ENCODE measurements around the gene PKN1.
"Not testable (repeated sequence)": the region's sequence is repeated elsewhere in the genome, so short reads cannot be mapped to it uniquely, and the experiment has no call there.

The PKN1 gene

DNA sequence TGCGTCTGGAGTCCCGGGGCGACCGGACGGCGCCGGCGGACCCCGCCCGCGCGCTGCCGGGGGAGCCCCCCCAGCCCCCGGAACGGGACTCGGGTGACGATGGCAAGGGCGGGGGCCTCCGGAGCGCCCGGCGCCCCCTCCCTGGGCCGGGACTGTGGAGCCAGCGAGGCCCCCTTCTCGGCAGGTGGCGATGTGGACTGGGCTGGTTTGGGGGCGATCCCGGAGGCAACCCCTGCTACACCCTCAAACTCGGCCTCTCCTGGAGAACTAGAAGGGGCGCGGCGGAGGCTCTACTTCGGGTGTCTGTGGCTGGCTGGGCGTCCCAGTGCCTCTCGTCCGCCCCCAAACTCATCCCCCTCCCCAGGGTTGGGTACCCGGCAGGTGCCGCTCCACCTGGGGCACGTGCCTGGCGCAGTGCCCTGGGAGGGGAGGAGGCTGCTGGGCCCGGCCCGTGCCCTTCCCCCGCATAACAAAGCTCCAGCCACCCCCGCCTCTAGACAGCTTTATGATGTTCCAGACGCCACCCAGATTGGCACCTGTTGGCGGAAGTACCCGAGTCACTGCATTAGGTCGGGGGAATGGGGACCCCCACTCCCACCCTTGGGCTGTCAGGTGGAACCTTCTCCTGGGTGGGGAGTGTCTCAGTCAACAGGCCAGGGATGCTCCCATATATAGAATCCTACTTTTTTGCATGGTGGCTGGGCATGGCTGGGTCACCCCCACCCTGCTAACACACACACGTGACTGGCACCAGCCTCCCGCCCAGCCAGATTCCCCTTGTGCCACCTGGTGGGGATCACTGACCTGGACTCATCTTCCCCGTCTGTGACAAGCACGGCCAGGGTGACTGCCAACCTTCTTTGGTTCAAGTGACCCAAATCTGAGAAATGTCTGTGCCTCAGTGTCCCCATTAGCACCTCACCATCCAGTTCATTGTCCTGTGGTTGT, 722 bp downstream of the PKN1 start:
- DNase-seq = peak in 1 of 2 experiments; percentile 69

DNA sequence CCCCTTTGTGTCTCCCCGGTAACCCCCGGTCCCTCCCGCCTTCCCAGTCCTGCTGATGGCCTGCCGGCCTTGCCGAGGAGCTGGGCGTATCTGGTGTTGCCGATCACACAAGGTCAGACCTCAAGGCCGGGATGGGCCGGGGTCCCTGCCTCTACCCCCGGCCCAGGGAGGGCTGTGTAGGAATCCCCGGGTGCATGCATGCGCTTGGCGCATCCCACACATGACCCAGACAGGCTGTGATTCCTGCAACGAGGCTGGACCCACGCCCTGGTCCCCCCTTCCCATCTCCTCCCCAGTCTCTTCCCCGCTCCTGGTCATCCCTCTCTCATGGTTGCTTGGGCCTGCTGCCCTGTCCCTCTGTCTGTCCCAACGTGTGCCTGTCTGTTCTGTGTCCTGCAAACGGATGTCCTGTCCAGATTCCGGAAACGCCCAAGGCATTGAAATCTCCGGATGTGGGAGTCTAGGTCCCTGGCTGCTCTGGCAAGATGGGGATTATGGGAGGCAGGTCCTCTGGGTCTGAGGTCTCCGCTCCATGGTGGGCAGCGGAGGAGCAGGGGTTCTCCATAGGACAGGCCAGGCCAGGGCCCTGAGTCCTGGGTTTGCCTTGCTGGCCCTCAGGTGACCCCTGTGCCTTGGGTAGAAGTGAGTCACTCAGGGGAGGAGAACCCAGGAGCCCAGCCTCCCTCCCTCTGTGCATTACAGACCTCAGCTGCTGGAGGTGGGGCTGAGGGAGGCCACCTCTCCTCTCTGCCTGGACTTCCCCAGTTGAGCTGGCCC, 1.6 kb downstream of the PKN1 start:
- DNase-seq = peak in 1 of 2 experiments; percentile 23

DNA sequence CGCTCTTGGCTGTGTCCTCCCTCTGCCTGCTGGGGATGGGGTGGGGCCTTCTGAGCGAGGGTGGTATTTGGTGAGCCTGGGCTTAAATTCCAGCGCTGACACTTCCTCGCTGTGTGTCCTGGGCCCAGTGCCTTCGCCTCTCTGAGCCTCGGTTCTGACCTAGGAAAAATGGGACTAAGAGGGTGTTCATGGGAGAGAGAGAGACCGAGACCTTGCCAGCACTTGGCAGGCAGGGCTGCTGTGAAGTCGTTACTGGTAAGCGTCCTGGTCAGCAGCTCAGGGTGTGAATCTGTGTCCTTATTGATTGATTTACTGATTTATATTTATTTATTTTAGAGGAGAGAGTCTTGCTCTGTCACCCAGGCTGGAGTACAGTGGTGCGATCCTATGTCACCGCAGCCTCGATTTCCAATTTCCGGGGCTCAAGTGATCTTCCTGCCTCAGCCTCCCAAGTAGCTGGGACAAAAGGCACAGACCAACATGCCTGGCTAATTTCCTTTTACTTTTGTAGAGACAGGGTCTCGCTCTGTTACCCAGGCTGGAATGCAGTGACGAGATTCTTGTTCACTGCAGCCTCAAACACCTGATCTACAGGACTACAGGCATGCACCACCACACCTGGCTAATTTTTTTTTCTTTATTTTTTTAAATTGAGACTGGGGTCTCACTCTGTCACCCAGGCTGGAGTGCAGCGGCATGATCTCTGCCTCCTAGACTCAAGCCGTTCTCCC, 2.4 kb downstream of the PKN1 start:
- no peak for DNase-seq

DNA sequence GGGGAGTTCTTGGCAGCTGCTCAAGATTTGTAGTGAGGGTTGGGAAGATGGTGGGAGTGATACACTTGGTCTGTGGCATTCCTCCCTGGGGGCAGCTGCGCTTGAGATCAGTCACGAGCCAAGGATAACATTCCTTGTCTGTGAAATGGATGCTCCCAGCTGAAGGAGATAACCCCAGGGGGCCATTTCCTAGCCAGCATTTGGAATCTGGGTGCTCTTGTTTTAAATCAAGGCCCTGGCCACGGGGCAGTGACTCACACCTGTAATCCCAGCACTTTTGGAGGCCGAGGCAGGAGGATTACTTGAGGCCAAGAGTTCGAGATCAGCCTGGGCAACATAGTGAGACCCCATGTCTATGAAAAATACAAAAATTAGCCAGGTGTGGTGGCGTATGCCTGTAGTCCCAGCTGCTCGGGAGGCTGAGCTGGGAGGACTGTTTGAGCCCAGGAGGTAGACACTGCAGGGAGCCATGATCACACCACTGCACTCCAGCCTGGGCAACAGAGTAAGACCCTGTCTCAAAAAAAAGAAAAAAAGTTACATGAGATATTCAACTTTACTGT, 4.6 kb downstream of the PKN1 start:
- DNase-seq = no peak

DNA sequence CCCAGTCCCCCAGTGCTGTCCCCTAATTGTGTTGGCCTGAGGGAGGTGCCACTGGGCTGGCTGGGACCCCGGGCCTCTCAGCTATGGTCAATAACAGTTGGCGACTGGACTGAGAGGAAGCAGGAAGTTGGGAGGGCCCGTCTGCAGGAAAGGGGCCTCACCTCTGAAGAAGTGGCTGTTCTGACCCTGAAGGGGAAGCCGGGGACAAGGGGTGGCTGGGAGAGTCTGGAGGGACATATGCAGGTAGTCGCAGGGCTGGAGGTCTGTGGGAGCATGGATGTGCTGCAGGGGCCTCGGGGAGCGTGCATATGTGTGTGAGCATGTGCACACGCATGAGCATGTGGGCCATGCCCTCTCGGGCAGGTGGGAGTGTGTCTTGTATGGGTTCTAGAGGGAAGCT, 5.9 kb downstream of the PKN1 start:
- no peak for DNase-seq

DNA sequence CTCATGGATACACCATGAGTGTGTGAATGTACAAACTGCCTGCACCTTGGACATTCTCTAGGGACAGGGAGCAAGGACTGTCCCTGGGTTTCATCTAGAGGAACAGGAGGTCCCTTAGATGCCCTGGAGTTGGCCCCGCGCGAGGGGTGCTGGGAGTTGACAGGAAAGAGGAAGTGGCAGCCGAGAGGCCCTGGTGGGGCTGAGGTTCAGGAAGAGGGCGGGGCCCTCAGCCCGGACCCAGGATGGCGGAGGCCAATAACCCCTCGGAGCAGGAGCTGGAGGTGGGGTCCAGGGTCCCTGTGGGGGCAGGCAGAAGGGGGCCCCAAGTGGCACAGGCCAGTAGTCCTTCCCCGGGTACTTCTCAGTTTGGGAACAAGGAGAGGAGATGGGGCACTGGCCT, 6.9 kb downstream of the PKN1 start:
- no peak for DNase-seq

DNA sequence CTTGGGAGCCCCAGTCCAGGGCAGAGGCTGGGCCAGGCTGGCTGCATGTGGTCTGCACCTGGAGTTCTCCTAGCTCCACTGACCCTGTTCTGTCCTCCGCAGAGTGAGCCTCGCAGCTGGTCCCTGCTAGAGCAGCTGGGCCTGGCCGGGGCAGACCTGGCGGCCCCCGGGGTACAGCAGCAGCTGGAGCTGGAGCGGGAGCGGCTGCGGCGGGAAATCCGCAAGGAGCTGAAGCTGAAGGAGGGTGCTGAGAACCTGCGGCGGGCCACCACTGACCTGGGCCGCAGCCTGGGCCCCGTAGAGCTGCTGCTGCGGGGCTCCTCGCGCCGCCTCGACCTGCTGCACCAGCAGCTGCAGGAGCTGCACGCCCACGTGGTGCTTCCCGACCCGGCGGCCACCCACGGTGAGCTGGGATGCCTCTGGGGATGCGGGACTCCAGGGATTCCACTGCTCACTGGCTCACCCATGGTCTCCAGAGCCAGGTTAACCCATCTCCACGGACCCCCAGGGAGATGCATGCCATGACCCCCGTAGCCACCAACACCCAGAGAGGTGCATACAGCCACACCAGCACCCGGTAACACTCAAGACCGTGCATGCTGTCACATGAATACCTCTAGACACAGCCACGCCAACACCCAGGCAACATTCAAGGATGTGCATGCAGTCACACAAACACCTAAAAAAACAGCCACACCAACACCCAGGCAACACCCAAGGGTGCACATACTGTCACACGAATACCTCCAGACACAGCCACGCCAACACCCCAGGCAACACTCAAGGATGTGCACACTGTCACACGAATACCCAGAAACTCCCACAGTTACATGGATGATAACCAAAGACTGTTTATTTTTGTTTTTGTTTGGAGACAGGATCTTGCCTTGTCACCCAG, 8.2 kb downstream of the PKN1 start:
- DNase-seq = no peak

DNA sequence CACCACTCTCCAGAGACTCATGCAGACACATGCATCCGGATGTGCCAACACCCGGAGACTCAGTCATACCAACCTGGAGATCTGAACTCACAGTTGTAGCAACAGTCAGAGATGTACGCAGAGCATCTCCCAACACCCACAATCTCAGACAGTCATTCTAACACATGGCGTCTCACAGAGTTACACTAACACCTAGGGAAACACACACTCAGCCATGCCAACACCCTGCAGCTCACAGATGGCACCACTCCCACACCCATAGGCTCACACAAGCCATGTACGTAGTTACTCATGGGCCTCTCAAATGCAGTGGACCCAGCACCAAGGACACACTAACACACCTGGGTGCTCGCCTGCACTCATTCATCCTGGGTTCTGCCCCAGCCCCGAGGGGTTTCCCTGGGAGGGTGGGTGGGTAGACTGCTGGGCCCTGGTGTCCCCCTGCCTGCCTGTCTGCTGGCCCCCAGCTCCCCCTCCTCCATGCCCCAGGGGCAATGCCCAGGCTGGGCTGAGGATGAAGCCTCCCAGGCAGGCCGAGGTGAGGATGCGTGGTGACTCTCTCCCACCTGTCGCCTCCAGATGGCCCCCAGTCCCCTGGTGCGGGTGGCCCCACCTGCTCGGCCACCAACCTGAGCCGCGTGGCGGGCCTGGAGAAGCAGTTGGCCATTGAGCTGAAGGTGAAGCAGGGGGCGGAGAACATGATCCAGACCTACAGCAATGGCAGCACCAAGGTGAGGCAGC, 10.0 kb downstream of the PKN1 start:
- no peak for DNase-seq

DNA sequence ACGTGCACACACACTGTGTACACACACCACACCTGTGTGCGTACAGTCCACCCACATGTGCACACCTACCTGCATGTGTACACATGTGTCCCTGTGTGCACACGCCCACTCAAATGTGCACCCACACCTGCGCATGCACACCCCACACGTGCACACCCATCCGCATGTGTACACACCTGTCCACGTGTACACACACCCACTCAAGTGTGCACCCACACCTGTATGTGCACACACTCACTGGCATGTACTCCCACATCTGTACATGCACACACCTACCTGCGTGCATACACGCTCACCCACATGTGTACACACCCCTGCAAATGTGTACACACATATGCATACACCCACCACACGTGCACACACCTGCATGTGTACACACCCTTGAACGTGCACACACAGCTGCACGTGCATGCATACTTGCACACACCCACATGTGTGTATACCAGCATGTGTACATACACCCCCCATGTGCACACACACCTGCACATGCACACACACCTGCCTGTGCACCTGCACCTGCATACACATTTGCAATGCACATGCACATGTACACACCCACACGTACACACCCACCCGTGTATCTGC, 10.6 kb downstream of the PKN1 start:
- DNase-seq = no peak

DNA sequence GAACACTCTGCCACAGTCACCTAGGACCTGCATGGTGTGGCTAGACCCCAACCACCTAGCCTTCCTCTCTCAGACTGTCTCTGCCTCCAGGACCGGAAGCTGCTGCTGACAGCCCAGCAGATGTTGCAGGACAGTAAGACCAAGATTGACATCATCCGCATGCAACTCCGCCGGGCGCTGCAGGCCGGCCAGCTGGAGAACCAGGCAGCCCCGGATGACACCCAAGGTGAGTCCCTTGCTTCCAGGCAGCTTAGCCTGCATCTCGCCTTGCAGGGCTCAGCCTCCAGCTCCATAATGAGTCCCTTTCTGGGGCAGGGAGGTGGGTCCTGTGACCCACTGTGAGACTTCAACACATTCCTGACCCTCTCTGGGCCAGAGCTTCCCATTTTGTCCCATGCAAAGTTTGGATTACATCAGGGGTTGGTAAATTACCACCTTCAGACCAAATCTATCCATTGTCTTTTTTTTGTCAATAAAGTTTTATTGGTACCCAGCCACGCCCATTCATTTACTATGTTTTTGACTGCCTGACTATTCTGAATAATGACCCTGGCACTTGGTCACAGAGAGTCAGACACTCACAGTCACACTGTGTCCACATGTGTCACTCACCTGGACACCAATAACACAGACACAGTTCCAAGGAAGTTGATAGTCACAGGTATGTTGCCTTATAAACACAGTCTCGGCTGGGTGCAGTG, 13.4 kb downstream of the PKN1 start:
- DNase-seq = no peak

DNA sequence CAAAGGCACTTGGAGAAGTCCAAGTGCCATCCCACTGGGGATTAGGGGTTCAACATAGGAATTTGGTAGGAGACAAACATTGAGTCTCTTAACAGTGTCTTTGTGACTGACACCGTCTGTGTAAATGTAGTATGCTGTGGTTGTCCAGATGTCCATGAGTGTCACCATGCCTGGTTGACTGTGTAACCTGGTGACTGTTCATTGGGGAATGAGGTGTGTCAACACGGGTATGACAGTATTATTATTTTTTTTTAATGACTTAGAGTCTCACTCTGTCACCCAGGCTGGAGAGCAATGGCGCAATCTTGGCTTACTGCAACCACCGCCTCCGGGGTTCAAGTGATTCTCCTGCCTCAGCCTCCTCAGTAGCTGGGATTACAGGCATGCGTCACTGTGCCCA, 16.2 kb downstream of the PKN1 start:
- no peak for DNase-seq

DNA sequence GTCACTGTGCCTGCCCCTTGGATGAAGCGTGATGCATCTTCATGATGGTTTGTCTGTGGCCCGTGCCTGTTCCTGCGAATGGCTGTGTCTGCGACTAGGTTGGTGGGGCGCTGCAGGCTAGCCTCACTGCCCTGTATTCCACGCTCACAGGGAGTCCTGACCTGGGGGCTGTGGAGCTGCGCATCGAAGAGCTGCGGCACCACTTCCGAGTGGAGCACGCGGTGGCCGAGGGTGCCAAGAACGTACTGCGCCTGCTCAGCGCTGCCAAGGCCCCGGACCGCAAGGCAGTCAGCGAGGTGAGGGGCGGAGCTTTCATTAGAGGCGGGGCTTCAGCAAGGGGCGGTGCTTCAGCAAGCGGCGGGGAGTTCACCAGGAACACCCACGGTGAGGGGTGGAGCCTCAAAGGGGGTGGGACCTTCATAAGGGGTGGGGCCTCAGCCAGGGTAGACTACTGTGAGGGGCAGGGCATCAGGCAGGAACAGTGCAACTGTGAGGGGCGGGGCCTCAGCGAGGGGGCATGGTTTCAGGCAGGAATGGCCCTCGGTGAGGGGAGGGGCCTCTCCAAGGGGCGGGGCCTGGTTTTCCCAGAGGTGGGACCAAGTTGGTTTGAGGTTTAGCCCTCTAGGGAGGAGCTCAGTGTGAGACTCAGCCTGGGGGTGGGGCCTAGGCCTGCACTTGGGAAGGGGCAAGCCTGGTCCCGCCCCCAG, 17.2 kb downstream of the PKN1 start:
- DNase-seq = peak in 1 of 2 experiments; percentile 64

DNA sequence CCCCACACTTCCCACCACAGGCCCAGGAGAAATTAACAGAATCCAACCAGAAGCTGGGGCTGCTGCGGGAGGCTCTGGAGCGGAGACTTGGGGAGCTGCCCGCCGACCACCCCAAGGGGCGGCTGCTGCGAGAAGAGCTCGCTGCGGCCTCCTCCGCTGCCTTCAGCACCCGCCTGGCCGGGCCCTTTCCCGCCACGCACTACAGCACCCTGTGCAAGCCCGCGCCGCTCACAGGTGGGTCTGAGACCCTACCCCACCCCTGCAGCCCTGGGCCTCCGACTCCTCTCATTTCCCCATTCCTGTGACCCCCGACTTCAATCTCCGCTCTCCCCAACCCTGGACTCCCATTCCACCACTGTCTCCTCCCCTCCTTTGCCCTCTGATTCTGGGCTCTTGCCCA, 17.8 kb downstream of the PKN1 start:
- no peak for DNase-seq

DNA sequence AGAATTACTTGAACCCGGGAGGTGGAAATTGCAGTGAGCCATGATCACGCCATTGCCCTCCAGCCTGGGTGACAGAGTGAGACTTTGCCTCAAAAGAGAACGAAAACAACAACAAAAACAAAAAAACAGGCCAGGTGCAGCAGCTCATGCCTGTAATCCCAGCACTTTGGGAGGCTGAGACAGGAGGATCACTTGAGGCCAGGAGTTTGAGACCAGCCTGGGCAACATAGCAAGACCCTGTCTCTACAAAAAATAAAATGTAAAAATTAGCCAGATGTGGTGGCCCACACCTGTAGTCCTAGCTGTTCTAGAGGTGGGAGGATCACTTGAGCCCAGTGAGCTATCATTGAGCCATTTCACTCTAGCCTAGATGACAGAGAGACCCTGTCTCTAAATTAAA, 19.2 kb downstream of the PKN1 start:
- not testable (repeated sequence) for DNase-seq

DNA sequence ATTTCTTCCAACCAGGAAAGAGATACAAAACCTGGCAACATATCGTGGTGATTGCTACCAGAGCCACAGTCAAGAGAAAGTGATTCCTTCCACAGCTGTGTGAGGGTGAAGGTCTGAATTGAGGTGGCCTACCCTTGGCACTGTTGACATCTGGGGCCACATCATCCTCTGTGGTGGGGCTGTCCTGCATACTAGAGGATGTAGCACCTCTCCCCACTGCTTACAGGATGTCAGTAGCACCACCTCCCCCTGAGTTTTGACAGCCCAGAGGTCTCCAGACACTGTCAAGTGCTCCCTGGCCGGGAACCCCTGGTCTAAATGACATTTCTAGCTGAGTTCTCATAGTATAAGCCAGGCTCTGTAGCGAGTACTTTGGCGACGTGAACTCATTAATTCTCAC, 26.6 kb downstream of the PKN1 start:
- DNase-seq = no peak

DNA sequence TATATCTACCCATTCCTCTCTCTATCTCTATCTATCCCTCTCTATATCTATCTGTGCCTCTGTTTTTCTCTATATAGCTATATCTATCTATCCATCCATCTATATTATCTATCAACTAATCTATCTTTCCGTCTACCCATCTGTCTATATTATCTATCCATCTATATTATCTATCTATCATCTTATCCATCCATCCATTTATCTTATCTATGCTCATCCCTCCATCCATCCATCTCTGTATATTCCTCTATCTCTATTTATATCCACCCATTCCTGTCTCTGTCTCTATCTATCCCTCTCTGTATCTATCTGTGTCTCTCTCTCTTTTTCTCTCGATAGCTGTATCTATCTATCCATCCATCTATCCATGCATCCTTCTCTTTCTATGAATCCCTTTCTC, 27.8 kb downstream of the PKN1 start:
- DNase-seq = no peak

DNA sequence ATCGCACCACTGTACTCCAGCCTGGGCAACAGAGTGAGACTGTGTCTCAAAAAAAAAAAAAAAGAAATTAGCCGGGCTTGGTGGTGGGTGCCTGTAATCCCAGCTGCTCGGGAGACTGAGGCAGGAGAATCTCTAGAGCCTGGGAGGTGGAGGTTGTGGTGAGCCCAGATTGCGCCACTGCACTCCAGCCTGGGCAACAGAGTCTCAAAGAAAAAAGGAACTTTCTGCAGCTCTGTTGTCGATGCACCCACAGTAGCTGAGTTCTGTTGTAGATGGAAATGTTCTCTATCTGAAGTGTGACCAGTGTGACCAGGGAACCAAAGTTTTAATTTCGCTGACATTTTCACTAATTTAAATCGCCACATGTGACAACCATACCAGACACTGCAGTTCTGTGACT, 29.3 kb downstream of the PKN1 start:
- DNase-seq = not testable (repeated sequence)

DNA sequence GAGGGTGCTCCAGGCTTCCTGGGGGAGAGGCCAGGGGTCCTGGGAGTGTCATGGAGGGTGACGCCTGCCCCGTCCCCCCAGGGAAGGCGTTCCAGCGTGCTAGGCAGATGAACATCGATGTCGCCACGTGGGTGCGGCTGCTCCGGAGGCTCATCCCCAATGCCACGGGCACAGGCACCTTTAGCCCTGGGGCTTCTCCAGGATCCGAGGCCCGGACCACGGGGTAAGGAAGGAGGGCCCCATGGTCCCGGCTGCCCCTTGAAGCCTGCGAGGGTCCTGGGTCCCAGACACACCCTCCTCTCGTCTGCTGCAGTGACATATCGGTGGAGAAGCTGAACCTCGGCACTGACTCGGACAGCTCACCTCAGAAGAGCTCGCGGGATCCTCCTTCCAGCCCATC, 30.6 kb downstream of the PKN1 start:
- DNase-seq = no peak

DNA sequence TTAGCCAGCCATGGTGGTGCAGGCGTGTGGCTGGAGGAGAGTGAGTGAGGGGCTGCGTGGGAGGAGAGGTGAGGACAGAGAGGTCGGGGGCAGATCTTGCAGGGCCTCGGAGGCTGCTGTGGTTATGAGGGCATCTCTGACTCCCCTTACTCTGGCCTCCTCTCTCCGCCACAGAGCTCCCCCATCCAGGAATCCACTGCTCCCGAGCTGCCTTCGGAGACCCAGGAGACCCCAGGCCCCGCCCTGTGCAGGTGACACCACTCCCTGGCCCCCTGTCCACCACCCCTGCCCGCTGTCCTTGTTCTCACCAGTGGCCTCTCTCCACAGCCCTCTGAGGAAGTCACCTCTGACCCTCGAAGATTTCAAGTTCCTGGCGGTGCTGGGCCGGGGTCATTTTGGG, 34.3 kb downstream of the PKN1 start:
- DNase-seq = no peak

DNA sequence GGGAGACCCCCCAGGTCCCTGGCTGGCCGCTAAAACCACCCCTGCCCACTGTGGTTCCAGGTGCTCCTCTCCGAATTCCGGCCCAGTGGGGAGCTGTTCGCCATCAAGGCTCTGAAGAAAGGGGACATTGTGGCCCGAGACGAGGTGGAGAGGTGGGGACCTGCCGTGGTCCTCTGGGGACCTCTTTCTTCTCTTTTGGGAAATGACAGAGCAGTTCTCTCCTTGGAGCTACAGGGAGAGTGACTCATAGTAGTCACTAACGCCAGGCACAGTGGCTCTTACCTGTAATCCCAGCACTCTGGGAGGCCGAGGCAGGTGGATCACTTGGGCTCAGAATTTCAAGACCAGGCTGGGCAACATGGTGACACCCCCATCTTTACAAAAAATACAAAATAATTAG, 34.7 kb downstream of the PKN1 start:
- DNase-seq = no peak

Data from NCI-H526 (cell line).